Measurements from ENCODE around the gene MED16. TPM values are rescaled to one million over a fixed set of nuclear protein-coding genes. Genes with fewer than 3 reads are reported as not detected.
A peak's percentile ranks its signal among the peaks of the same experiment; 100 is the strongest.

MED16 gene
- total and polyA plus RNA-seq, 2 of the 13 experiments (the other 11 are each of a cell fraction or from before 2014, with no cell fraction given): 13.3 to 14.8 TPM

DNA sequence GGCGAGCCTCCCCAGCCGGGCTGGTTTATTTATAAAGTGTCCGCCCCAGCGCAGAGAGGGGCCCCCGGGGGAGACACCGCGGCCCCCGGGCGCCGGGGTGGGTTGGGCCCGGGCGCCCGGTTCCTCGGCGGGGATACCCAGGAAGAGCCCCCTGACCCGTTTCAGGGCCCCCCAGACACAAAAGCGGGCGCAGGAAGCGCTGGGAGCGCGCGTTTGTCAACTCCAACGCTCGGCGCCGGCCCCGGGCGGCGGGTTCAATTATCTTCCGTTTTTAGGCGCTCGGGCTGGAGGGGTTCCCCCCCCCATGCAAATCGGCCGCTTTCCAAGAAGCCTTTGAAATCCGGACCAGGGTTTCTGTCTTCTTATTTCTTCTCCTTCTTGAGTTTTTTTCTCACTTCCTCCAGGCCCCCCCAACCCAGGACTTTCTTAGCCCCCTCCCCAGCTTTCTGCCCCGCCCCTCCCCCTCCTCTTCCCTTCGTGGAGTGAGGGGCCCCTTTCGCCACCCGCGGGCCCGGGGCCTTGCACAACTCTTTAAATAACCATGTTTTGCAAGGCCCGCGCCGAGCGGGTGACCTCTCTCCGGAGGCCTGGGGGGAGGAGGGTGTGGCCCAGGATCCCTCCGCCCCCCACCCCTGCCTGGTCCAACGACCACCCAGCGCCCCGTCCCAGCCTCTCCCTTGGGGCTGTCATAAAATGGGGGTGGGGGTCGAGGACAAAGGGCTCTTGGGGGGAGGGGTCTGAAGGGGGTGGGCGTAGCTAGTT, 33.8 kb upstream of the MED16 start (continued):
- TF ChIP-seq, protein P1, sequence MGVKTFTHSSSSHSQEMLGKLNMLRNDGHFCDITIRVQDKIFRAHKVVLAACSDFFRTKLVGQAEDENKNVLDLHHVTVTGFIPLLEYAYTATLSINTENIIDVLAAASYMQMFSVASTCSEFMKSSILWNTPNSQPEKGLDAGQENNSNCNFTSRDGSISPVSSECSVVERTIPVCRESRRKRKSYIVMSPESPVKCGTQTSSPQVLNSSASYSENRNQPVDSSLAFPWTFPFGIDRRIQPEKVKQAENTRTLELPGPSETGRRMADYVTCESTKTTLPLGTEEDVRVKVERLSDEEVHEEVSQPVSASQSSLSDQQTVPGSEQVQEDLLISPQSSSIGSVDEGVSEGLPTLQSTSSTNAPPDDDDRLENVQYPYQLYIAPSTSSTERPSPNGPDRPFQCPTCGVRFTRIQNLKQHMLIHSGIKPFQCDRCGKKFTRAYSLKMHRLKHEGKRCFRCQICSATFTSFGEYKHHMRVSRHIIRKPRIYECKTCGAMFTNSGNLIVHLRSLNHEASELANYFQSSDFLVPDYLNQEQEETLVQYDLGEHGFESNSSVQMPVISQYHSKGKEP (CRISPR knock-in tag; IDR thresholded peaks at IDR 0.05): no peak
- no peak for TF ChIP-seq ZNF333 (CRISPR knock-in tag; IDR thresholded peaks at IDR 0.05; ENCODE audit: borderline replicate concordance)
- no peak for TF ChIP-seq ARHGAP35 (CRISPR knock-in tag; IDR thresholded peaks at IDR 0.05; ENCODE audit: borderline replicate concordance)
- TF ChIP-seq, protein P2, sequence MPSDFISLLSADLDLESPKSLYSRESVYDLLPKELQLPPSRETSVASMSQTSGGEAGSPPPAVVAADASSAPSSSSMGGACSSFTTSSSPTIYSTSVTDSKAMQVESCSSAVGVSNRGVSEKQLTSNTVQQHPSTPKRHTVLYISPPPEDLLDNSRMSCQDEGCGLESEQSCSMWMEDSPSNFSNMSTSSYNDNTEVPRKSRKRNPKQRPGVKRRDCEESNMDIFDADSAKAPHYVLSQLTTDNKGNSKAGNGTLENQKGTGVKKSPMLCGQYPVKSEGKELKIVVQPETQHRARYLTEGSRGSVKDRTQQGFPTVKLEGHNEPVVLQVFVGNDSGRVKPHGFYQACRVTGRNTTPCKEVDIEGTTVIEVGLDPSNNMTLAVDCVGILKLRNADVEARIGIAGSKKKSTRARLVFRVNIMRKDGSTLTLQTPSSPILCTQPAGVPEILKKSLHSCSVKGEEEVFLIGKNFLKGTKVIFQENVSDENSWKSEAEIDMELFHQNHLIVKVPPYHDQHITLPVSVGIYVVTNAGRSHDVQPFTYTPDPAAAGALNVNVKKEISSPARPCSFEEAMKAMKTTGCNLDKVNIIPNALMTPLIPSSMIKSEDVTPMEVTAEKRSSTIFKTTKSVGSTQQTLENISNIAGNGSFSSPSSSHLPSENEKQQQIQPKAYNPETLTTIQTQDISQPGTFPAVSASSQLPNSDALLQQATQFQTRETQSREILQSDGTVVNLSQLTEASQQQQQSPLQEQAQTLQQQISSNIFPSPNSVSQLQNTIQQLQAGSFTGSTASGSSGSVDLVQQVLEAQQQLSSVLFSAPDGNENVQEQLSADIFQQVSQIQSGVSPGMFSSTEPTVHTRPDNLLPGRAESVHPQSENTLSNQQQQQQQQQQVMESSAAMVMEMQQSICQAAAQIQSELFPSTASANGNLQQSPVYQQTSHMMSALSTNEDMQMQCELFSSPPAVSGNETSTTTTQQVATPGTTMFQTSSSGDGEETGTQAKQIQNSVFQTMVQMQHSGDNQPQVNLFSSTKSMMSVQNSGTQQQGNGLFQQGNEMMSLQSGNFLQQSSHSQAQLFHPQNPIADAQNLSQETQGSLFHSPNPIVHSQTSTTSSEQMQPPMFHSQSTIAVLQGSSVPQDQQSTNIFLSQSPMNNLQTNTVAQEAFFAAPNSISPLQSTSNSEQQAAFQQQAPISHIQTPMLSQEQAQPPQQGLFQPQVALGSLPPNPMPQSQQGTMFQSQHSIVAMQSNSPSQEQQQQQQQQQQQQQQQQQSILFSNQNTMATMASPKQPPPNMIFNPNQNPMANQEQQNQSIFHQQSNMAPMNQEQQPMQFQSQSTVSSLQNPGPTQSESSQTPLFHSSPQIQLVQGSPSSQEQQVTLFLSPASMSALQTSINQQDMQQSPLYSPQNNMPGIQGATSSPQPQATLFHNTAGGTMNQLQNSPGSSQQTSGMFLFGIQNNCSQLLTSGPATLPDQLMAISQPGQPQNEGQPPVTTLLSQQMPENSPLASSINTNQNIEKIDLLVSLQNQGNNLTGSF (CRISPR knock-in tag; IDR thresholded peaks at IDR 0.05): no peak
- TF ChIP-seq, protein P3, sequence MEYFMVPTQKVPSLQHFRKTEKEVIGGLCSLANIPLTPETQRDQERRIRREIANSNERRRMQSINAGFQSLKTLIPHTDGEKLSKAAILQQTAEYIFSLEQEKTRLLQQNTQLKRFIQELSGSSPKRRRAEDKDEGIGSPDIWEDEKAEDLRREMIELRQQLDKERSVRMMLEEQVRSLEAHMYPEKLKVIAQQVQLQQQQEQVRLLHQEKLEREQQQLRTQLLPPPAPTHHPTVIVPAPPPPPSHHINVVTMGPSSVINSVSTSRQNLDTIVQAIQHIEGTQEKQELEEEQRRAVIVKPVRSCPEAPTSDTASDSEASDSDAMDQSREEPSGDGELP (IDR thresholded peaks at IDR 0.05; ENCODE audit: borderline replicate concordance, low read depth): no peak
- TF ChIP-seq, protein P4, sequence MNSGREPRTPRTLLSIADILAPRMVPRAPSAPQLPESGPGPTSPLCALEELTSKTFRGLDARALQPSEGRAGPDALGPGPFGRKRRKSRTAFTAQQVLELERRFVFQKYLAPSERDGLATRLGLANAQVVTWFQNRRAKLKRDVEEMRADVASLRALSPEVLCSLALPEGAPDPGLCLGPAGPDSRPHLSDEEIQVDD (CRISPR knock-in tag; IDR thresholded peaks at IDR 0.05; ENCODE audit: borderline replicate concordance): no peak
- TF ChIP-seq, protein P5, sequence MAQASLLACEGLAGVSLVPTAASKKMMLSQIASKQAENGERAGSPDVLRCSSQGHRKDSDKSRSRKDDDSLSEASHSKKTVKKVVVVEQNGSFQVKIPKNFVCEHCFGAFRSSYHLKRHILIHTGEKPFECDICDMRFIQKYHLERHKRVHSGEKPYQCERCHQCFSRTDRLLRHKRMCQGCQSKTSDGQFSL (CRISPR knock-in tag; IDR thresholded peaks at IDR 0.05): no peak; the same call in 1 of the 2 replicates
- no peak for TF ChIP-seq PAF1 (CRISPR knock-in tag; IDR thresholded peaks at IDR 0.05)
- TF ChIP-seq, protein P6, sequence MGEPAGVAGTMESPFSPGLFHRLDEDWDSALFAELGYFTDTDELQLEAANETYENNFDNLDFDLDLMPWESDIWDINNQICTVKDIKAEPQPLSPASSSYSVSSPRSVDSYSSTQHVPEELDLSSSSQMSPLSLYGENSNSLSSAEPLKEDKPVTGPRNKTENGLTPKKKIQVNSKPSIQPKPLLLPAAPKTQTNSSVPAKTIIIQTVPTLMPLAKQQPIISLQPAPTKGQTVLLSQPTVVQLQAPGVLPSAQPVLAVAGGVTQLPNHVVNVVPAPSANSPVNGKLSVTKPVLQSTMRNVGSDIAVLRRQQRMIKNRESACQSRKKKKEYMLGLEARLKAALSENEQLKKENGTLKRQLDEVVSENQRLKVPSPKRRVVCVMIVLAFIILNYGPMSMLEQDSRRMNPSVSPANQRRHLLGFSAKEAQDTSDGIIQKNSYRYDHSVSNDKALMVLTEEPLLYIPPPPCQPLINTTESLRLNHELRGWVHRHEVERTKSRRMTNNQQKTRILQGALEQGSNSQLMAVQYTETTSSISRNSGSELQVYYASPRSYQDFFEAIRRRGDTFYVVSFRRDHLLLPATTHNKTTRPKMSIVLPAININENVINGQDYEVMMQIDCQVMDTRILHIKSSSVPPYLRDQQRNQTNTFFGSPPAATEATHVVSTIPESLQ (CRISPR knock-in tag; conservative IDR thresholded peaks at IDR 0.05): no peak
- TF ChIP-seq GABPB1 (CRISPR knock-in tag; IDR thresholded peaks at IDR 0.05): peak; percentile 44; the same call in 1 of the 2 replicates
- TF ChIP-seq HOXA9 (CRISPR knock-in tag; IDR thresholded peaks at IDR 0.05; ENCODE audit: borderline replicate concordance): no peak
- no peak for TF ChIP-seq ATM (IDR thresholded peaks at IDR 0.05; ENCODE audit: borderline replicate concordance)
- TF ChIP-seq, protein P7, sequence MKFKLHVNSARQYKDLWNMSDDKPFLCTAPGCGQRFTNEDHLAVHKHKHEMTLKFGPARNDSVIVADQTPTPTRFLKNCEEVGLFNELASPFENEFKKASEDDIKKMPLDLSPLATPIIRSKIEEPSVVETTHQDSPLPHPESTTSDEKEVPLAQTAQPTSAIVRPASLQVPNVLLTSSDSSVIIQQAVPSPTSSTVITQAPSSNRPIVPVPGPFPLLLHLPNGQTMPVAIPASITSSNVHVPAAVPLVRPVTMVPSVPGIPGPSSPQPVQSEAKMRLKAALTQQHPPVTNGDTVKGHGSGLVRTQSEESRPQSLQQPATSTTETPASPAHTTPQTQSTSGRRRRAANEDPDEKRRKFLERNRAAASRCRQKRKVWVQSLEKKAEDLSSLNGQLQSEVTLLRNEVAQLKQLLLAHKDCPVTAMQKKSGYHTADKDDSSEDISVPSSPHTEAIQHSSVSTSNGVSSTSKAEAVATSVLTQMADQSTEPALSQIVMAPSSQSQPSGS (CRISPR knock-in tag; IDR thresholded peaks at IDR 0.05): no peak
- TF ChIP-seq, protein P8, sequence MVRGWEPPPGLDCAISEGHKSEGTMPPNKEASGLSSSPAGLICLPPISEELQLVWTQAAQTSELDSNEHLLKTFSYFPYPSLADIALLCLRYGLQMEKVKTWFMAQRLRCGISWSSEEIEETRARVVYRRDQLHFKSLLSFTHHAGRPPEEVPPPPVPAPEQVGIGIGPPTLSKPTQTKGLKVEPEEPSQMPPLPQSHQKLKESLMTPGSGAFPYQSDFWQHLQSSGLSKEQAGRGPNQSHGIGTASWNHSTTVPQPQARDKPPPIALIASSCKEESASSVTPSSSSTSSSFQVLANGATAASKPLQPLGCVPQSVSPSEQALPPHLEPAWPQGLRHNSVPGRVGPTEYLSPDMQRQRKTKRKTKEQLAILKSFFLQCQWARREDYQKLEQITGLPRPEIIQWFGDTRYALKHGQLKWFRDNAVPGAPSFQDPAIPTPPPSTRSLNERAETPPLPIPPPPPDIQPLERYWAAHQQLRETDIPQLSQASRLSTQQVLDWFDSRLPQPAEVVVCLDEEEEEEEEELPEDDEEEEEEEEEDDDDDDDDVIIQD (CRISPR knock-in tag; IDR thresholded peaks at IDR 0.05; ENCODE audit: low read depth): no peak
